Esophagus muscularis mucosa (tissue), 3 donors: ENCODE results near the gene SLC1A1.

Experiments used
- POLR2A ChIP-seq: fragments of 450-650 bp; IDR thresholded peaks from one replicate; pipeline ENCODE4 v1.6.1; 2017; ENCODE audit warnings: antibody characterized with exemption, moderate library complexity, mild to moderate bottlenecking, low read depth
- TF ChIP-seq, protein P1 (sequence below), 3 experiments: fragments of 200-600 bp in 2 of 3; fragments of 450-650 bp in 1 of 3; sonication (generic) in 2 of 3; IDR thresholded peaks; one replicate each; pipeline ENCODE4 v1.5.1; 2017 to 2019; ENCODE audit warnings: antibody characterized with exemption in 3 of 3, mild to moderate bottlenecking in 2 of 3, moderate library complexity in 1 of 3

DNA sequence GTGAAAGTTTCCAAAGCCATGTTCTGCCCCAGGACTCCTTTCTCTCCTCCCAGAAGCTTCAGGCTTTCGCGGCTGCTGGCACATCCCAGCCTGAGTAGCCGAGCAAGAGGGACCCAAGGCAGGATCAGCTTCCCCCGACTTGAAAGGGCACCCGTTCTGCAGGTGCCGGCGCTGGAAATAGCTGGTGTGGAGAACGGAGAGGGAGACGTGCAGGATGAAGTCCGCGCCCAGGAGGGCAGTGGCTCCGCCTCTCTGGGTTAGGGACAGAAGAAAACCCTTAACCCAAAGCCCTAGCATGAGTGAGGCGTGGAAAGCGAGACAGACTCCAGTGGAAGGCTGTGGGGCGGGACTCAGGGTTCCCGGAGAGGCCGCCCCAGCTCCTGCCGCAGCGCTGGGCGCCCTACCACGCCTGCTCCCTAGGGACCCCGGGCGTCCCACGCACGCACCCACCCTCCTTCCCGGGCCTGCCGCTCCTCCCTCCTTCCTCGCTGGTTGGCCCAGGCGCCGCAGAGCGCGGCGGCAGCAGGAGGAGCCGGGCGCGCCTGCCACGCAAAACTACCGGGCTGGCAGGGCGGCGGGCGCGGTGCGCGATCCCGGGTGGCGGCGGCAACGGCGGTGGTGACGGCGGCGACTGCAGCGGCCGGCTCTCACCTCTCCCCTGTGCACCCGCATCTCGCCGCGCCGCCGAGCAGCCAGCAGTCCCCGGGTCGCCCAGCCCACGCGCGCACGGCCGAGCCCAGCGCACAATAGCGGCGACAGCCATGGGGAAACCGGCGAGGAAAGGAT, at the start of gene SLC1A1:
- TF ChIP-seq, protein P1, sequence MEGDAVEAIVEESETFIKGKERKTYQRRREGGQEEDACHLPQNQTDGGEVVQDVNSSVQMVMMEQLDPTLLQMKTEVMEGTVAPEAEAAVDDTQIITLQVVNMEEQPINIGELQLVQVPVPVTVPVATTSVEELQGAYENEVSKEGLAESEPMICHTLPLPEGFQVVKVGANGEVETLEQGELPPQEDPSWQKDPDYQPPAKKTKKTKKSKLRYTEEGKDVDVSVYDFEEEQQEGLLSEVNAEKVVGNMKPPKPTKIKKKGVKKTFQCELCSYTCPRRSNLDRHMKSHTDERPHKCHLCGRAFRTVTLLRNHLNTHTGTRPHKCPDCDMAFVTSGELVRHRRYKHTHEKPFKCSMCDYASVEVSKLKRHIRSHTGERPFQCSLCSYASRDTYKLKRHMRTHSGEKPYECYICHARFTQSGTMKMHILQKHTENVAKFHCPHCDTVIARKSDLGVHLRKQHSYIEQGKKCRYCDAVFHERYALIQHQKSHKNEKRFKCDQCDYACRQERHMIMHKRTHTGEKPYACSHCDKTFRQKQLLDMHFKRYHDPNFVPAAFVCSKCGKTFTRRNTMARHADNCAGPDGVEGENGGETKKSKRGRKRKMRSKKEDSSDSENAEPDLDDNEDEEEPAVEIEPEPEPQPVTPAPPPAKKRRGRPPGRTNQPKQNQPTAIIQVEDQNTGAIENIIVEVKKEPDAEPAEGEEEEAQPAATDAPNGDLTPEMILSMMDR (IDR thresholded peaks at IDR 0.05) = no peak
- TF ChIP-seq POLR2A = no peak
